ENCODE measurements around the gene GUCA1A.
"Not testable (repeated sequence)": the region's sequence is repeated elsewhere in the genome, so short reads cannot be mapped to it uniquely, and the experiment has no call there.

The GUCA1A gene

GRCh38 chr6:42177514-42178364, 4.6 kb downstream of the GUCA1A start:
- no peak for DNase-seq (ENCODE audit: low read depth)

GRCh38 chr6:42179261-42179944, 6.2 kb downstream of the GUCA1A start:
- no peak for DNase-seq (ENCODE audit: low read depth)

GRCh38 chr6:42179945-42180313, 6.8 kb downstream of the GUCA1A start:
- DNase-seq (ENCODE audit: low read depth), result no peak

GRCh38 chr6:42182101-42182500, 8.9 kb downstream of the GUCA1A start:
- no peak for DNase-seq (ENCODE audit: low read depth)

- no peak for DNase-seq (ENCODE audit: low read depth)
These were observed 11.3 kb downstream of the GUCA1A start for GRCh38 chr6:42184475-42184874.

- no peak for DNase-seq (ENCODE audit: low read depth)
These were observed 12.4 kb downstream of the GUCA1A start for GRCh38 chr6:42185597-42185996.

- DNase-seq (ENCODE audit: low read depth), result no peak
These were observed 15.2 kb downstream of the GUCA1A start for GRCh38 chr6:42188406-42188805.

- DNase-seq (ENCODE audit: low read depth), result peak; percentile 27
These were observed 17.5 kb downstream of the GUCA1A start for GRCh38 chr6:42190554-42191183.

- not testable (repeated sequence) for DNase-seq (ENCODE audit: low read depth)
These were observed 19.2 kb downstream of the GUCA1A start for GRCh38 chr6:42192385-42192784.

GRCh38 chr6:42193491-42193894, 20.3 kb downstream of the GUCA1A start:
- DNase-seq (ENCODE audit: low read depth), result no peak

- no peak for DNase-seq (ENCODE audit: low read depth)
These were observed 20.9 kb downstream of the GUCA1A start for GRCh38 chr6:42194056-42194455.

GRCh38 chr6:42195415-42195814, 22.3 kb downstream of the GUCA1A start:
- no peak for DNase-seq (ENCODE audit: low read depth)

GRCh38 chr6:42197555-42198362, 24.6 kb downstream of the GUCA1A start:
- peak; percentile 47 for DNase-seq (ENCODE audit: low read depth)

- DNase-seq (ENCODE audit: low read depth), result peak; percentile 48
These were observed 26.2 kb downstream of the GUCA1A start for GRCh38 chr6:42199106-42199981.

- peak; percentile 94 for DNase-seq (ENCODE audit: low read depth)
These were observed 26.9 kb downstream of the GUCA1A start for GRCh38 chr6:42200035-42200434.

- no peak for DNase-seq (ENCODE audit: low read depth)
These were observed 28.2 kb downstream of the GUCA1A start for GRCh38 chr6:42201382-42201781.

- DNase-seq (ENCODE audit: low read depth), result not testable (repeated sequence)
These were observed 29.2 kb downstream of the GUCA1A start for GRCh38 chr6:42202131-42202915.

GRCh38 chr6:42203183-42203582, 30.0 kb downstream of the GUCA1A start:
- DNase-seq (ENCODE audit: low read depth), result no peak

GRCh38 chr6:42204768-42205282, 31.7 kb downstream of the GUCA1A start:
- no peak for DNase-seq (ENCODE audit: low read depth)

GRCh38 chr6:42207559-42207958, 34.4 kb downstream of the GUCA1A start:
- DNase-seq (ENCODE audit: low read depth), result not testable (repeated sequence)
